H1 (cell line): Measurements from ENCODE around the gene HOXA6. TPM values are rescaled to one million over a fixed set of nuclear protein-coding genes. Genes with fewer than 3 reads are reported as not detected.

Experiments
- ATF3 ChIP-seq: IDR thresholded peaks from 2 replicates; pipeline ENCODE4 v1.6.1; 2011; ENCODE audit warnings: low read depth, mild to moderate bottlenecking, low read length; ENCODE audit not compliant: insufficient read depth
- CBX5 ChIP-seq: fragments of 300-800, 300-1000 bp; sonication (generic); IDR thresholded peaks from 2 replicates; pipeline ENCODE4 v1.7.1; 2016; ENCODE audit warnings: antibody characterized with exemption, low read length, low read depth
- CHD1 ChIP-seq: IDR thresholded peaks from 2 replicates; pipeline ENCODE4 v1.6.1; 2012; ENCODE audit warnings: low read depth, low read length, improper control_type of control experiment
- EZH2 ChIP-seq: fragments of 200-600 bp; sonication (generic); IDR thresholded peaks from 2 replicates; pipeline ENCODE4 v1.7.1; 2012; ENCODE audit warnings: low read depth, mild to moderate bottlenecking, moderate library complexity, low read length, inconsistent platforms; ENCODE audit not compliant: severe bottlenecking
- GABPA ChIP-seq: IDR thresholded peaks from 2 replicates; pipeline ENCODE4 v1.6.1; 2011; ENCODE audit warnings: mild to moderate bottlenecking, low read length, moderate library complexity, borderline replicate concordance; ENCODE audit not compliant: insufficient read depth
- GTF2F1 ChIP-seq: IDR thresholded peaks from 2 replicates; pipeline ENCODE4 v1.6.1; 2012; ENCODE audit warnings: low read depth, low read length, improper control_type of control experiment, borderline replicate concordance
- KDM5A ChIP-seq: fragments of 200-600 bp; IDR thresholded peaks from 2 replicates; pipeline ENCODE4 v1.7.1; 2012; ENCODE audit warnings: mild to moderate bottlenecking, low read length, inconsistent platforms, mixed read lengths
- MAFK ChIP-seq: IDR thresholded peaks from 2 replicates; pipeline ENCODE4 v1.6.1; 2012; ENCODE audit warnings: low read depth, mild to moderate bottlenecking, improper control_type of control experiment, low read length
- NRF1 ChIP-seq: IDR thresholded peaks from 2 replicates; pipeline ENCODE4 v1.6.1; 2011; ENCODE audit warnings: mild to moderate bottlenecking, low read depth, low read length, improper control_type of control experiment
- POLR2AphosphoS5 ChIP-seq: IDR thresholded peaks from 2 replicates; pipeline ENCODE4 v1.6.1; 2011; ENCODE audit warnings: low read depth, low read length
- RNF2 ChIP-seq: fragments of 200-900, 300-1000 bp; sonication (generic); IDR thresholded peaks from 2 replicates; pipeline ENCODE4 v1.7.1; 2016; ENCODE audit warnings: borderline replicate concordance, low read depth, mild to moderate bottlenecking, antibody characterized with exemption, low read length; ENCODE audit not compliant: poor library complexity, severe bottlenecking; ENCODE audit errors: missing control alignments
- SP2 ChIP-seq: IDR thresholded peaks from 2 replicates; pipeline ENCODE4 v1.6.1; 2012; ENCODE audit warnings: mild to moderate bottlenecking, low read length, inconsistent platforms
- TEAD4 ChIP-seq: IDR thresholded peaks from 2 replicates; pipeline ENCODE4 v1.6.1; 2012; ENCODE audit warnings: low read depth, low read length, inconsistent platforms, mixed read lengths
- YY1 ChIP-seq: IDR thresholded peaks from 2 replicates; pipeline ENCODE4 v1.6.1; 2011; ENCODE audit warnings: low read depth, mild to moderate bottlenecking, low read length
- polyA plus RNA-seq, 7 experiments: library from polyadenylated mRNA; depleted of rRNA in 3 of 7; stranded (reverse) in 5 of 7; unstranded in 2 of 7; fragments of >200 nt in 5 of 7; fragments of 200-250 nt in 2 of 7; gene quantifications; 1 replicate in 5 of 7; 2 replicates in 1 of 7; 4 replicates in 1 of 7; pipeline versions ENCODE4 v1.2.1 to v1.2.3, GENCODE V29; 2011 to 2013; ENCODE audit warnings: missing spikeins in 2 of 7, mixed read lengths in 2 of 7
- total RNA-seq: library from RNA; stranded (reverse); fragmentation: NEBNext Ultra II Directional; extraction: Animal tissue kit (Norgen Biotek cat#: 25700); gene quantifications from 2 replicates; pipeline ENCODE4 v1.2.1, GENCODE V29; 2021
- TF ChIP-seq, protein P1 (sequence below): IDR thresholded peaks from 2 replicates; pipeline ENCODE4 v1.6.1; 2011; ENCODE audit warnings: low read length, improper control_type of control experiment
- TF ChIP-seq, protein P2 (sequence below): IDR thresholded peaks from 2 replicates; pipeline ENCODE4 v1.6.1; 2012; ENCODE audit warnings: inconsistent platforms

The HOXA6 gene
- total and polyA plus RNA-seq, 2 of the 8 experiments (the other 6 are each of a cell fraction or from before 2014, with no cell fraction given), result not detected

GRCh38 chr7:27165089-27165995, 17.8 kb upstream of the HOXA6 start, which contains the start of gene HOXA9 (continued):
- TF ChIP-seq KDM5A (no peak), MAFK (no peak), RNF2 (peak; percentile 86), EZH2 (peak; percentile 95), SP2 (no peak), GTF2F1 (no peak), ATF3 (peak; percentile 57; the same call in 1 of the 2 replicates), CBX5 (no peak), YY1 (no peak), POLR2AphosphoS5 (no peak), NRF1 (no peak), CHD1 (no peak), TEAD4 (no peak), GABPA (0 out of 2 replicates have a peak, but pooled peaks have one; percentile 37)
- TF ChIP-seq, protein P1, sequence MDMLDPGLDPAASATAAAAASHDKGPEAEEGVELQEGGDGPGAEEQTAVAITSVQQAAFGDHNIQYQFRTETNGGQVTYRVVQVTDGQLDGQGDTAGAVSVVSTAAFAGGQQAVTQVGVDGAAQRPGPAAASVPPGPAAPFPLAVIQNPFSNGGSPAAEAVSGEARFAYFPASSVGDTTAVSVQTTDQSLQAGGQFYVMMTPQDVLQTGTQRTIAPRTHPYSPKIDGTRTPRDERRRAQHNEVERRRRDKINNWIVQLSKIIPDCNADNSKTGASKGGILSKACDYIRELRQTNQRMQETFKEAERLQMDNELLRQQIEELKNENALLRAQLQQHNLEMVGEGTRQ, result peak; percentile 80
- TF ChIP-seq, protein P2, sequence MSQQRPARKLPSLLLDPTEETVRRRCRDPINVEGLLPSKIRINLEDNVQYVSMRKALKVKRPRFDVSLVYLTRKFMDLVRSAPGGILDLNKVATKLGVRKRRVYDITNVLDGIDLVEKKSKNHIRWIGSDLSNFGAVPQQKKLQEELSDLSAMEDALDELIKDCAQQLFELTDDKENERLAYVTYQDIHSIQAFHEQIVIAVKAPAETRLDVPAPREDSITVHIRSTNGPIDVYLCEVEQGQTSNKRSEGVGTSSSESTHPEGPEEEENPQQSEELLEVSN, result peak; percentile 59
